Stomach (tissue), 4 donors: ENCODE results near the gene ANKFN1.

ENCODE experiments used
- CTCF ChIP-seq, 7 experiments: fragments of 450-650 bp in 4 of 7; fragments of 200-600 bp in 3 of 7; sonication (generic) in 3 of 7; IDR thresholded peaks; one replicate each; pipeline ENCODE4 v1.5.1; 2016 to 2019; ENCODE audit warnings: antibody characterized with exemption in 7 of 7, control low read depth in 2 of 7, mild to moderate bottlenecking in 1 of 7
- POLR2A ChIP-seq, 4 donors: fragments of 450-650 bp; IDR thresholded peaks; one replicate each; pipeline ENCODE4 v1.6.1; 2016; ENCODE audit warnings: antibody characterized with exemption in 4 of 4, control low read depth in 2 of 4, mild to moderate bottlenecking in 1 of 4, moderate library complexity in 1 of 4

- TF ChIP-seq POLR2A (IDR thresholded peaks at IDR 0.05) (no peak), CTCF (IDR thresholded peaks at IDR 0.05) (no peak)
These were observed 21.8 kb upstream of the ANKFN1 start for GRCh38 chr17:56131431-56131830.
